ENCODE results near the gene ROBO2. TPM values are rescaled to one million over a fixed set of nuclear protein-coding genes. Genes with fewer than 3 reads are reported as not detected.

ROBO2 gene
- total RNA-seq, 4 donors from 2014 or later, result 0.20 to 0.41 (median 0.32) TPM; not detected in 1

GRCh38 chr3:77365152-77365551, 325.3 kb downstream of the ROBO2 start:
- WGBS, 2 donors (ENCODE audit: low coverage in 1 of 2), result 75 to 93% methylated on average over 1 of the region's 1 CpG
- H3K4me3 ChIP-seq, result no peak overlapping the region
- H3K4me1 ChIP-seq, result no peaks in the 10 kb centered on the region
- no peaks in the 10 kb centered on the region for H3K36me3 ChIP-seq
- in situ Hi-C loops (cut with MboI; ENCODE audit: low pct_ligation_motif_present in 1 of 4, low pct_unique_long_range_greater_than_20kb in 1 of 4, low sequenced_read_pairs in 3 of 4) (no loop called here), intact Hi-C loops (cut with DNase I; ENCODE audit: low total_unique reads) (no loop called here)
- H3K9me3 ChIP-seq, result no peaks in the 10 kb centered on the region
- H3K27ac ChIP-seq, result no peak overlapping the region
- no peak for DNase-seq
- TF ChIP-seq POLR2AphosphoS5 (IDR thresholded peaks at IDR 0.05) (no peak), EP300 (IDR thresholded peaks at IDR 0.05; ENCODE audit: low read depth) (no peak), CTCF (IDR thresholded peaks at IDR 0.05) (no peak), POLR2A (IDR thresholded peaks at IDR 0.05) (no peak)
- H3K27me3 ChIP-seq, result no peaks in the 10 kb centered on the region

DNA sequence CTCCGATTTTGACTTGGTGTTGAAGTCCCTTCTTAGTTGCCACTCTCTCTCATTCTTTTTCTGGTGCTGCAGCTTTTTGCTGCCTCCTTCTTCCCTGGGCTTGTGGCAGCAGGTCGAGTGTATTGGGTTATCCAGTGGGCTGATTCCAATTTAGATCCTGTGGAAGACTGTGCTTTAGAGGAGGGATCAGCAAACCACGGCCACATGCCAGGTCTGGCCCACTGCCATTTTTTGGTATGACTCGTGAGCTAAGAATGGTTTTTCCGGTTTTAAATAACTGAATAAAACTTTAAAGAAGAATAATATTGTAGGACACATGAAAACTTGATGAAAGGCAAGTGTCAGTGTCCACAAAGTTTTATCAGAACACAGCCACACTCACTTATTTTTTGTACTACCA, 330.5 kb downstream of the ROBO2 start:
- no peak overlapping the region for H3K27ac ChIP-seq
- no peaks in the 10 kb centered on the region for H3K9me3 ChIP-seq
- H3K36me3 ChIP-seq, result no peaks in the 10 kb centered on the region
- no peak for DNase-seq
- intact Hi-C loops (cut with DNase I; ENCODE audit: low total_unique reads) (no loop called here), in situ Hi-C loops (cut with MboI; ENCODE audit: low pct_ligation_motif_present in 1 of 4, low pct_unique_long_range_greater_than_20kb in 1 of 4, low sequenced_read_pairs in 3 of 4) (no loop called here)
- no peak overlapping the region for H3K4me3 ChIP-seq
- H3K27me3 ChIP-seq, result no peaks in the 10 kb centered on the region
- no peaks in the 10 kb centered on the region for H3K4me1 ChIP-seq
- no peak for TF ChIP-seq CTCF (IDR thresholded peaks at IDR 0.05)
- TF ChIP-seq EP300 (IDR thresholded peaks at IDR 0.05; ENCODE audit: low read depth), result no peak
- TF ChIP-seq POLR2AphosphoS5 (IDR thresholded peaks at IDR 0.05), result no peak
- no peak for TF ChIP-seq POLR2A (IDR thresholded peaks at IDR 0.05)
- WGBS, 2 donors (ENCODE audit: low coverage in 1 of 2), result 36 to 46% methylated on average over 4 to 5 of the region's 5 CpGs

- Histone ChIP-seq H3K27me3 (no peaks in the 10 kb centered on the region), H3K9me3 (no peaks in the 10 kb centered on the region), H3K4me1 (no peaks in the 10 kb centered on the region), H3K27ac (no peak overlapping the region), H3K36me3 (no peaks in the 10 kb centered on the region), H3K4me3 (no peak overlapping the region)
- in situ Hi-C loops (cut with MboI; ENCODE audit: low pct_ligation_motif_present in 1 of 4, low pct_unique_long_range_greater_than_20kb in 1 of 4, low sequenced_read_pairs in 3 of 4), result no loop called here
- no peak for DNase-seq
- WGBS, 2 donors (ENCODE audit: low coverage in 1 of 2), result 67 to 72% methylated on average over 3 of the region's 3 CpGs
- TF ChIP-seq CTCF (IDR thresholded peaks at IDR 0.05) (no peak), POLR2A (IDR thresholded peaks at IDR 0.05) (no peak), POLR2AphosphoS5 (IDR thresholded peaks at IDR 0.05) (no peak), EP300 (IDR thresholded peaks at IDR 0.05; ENCODE audit: low read depth) (no peak)
- intact Hi-C loops (cut with DNase I; ENCODE audit: low total_unique reads), result no loop called here
Observed at GRCh38 chr3:77372018-77372417, 332.1 kb downstream of the ROBO2 start.

DNA sequence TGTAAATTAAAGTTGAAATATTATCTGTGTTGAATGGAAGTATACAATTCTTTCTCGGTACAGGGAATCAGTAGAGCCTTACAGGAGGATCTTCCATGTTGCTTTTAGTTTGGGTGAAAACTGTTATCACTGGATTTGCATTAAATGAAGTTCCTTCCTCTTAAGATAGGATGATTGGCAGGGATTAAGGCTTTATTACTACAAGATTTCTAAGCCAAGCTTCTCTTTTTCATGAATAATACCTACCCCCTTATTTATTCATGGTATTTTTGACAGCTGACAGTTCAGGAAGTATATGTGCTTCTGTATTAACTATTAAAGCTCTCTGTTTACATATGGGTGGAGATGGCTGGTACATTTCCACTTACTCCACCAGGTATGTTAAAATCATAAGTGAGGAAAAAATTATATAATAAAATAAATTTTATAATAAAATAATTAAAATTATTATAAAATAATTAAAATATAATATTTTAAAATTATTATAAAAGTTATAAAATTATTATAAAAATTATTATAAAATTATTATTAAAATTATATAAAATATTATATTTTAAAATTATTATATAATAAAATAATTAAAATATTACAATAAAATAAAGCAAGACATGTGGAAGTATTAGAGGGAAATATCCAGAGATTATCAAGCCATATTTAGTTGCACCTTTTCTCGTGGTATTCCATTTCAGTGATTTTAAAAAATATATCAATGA, 332.9 kb downstream of the ROBO2 start:
- 84 to 85% methylated on average over 2 of the region's 2 CpGs for WGBS, 2 donors (ENCODE audit: low coverage in 1 of 2)
- intact Hi-C loops (cut with DNase I; ENCODE audit: low total_unique reads) (no loop called here), in situ Hi-C loops (cut with MboI; ENCODE audit: low pct_ligation_motif_present in 1 of 4, low pct_unique_long_range_greater_than_20kb in 1 of 4, low sequenced_read_pairs in 3 of 4) (no loop called here)
- no peaks in the 10 kb centered on the region for H3K27me3 ChIP-seq
- no peak overlapping the region for H3K27ac ChIP-seq
- H3K36me3 ChIP-seq, result no peaks in the 10 kb centered on the region
- TF ChIP-seq POLR2A (IDR thresholded peaks at IDR 0.05) (no peak), POLR2AphosphoS5 (IDR thresholded peaks at IDR 0.05) (no peak), EP300 (IDR thresholded peaks at IDR 0.05; ENCODE audit: low read depth) (no peak), CTCF (IDR thresholded peaks at IDR 0.05) (no peak)
- no peak overlapping the region for H3K4me3 ChIP-seq
- H3K4me1 ChIP-seq, result no peaks in the 10 kb centered on the region
- no peaks in the 10 kb centered on the region for H3K9me3 ChIP-seq
- no peak for DNase-seq
